ENCODE data around the gene ARHGAP30.

The ARHGAP30 gene

DNA sequence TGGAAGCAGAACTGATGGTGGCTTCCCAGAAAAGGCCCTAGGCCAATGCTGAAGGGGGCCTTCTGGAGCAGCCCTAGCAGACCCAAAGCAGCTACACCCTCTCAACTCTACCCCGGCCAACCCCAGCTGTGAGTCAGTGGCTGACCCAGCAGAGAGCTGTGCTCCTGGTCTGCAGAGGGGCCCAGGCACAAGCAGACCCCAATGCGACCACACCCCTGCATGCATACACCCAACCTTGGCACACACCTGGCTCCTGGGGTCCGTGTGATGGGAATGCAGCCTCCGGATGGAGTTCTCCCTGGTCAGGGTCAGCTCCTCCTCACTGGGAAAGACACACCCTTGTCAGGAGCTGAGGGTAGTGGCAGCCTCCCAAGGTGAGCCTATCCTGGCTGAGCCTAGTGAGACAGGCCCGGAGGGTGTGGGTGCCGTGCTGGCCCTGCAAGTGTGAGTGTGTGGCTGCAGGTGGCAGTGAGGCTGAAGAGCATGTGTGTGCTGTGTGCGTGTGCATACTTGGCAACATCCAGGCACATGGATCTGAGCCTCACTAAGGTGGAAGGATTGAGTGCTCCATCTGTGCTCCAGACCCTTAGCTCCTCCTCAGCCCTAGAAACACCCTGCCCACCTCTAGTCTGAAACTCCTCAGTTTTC is 3.9 kb upstream of the ARHGAP30 start:
- Histone ChIP-seq H2BK12ac (ENCODE audit: low read length) (peak overlapping the region; percentile 73), H3K9me3 (replicated peaks in 1 of 2; ENCODE audit: control insufficient read depth in 2 of 2, insufficient read depth in 1 of 2, low read depth in 1 of 2, low read length in 2 of 2) (peaks cover 0 to 5% of the 10 kb centered on the region in 2 donors), H2AK5ac (ENCODE audit: low read depth, low read length) (peak overlapping the region; percentile 0), H3K4ac (ENCODE audit: low read length) (no peak overlapping the region), H3K23ac (ENCODE audit: low read depth, low read length, poor library complexity) (no peak overlapping the region), H3K4me3 (ENCODE audit: low read length in 2 of 2) (no peak overlapping the region), H3K9ac (ENCODE audit: low read depth, low read length, poor library complexity) (no peak overlapping the region), H3K79me1 (ENCODE audit: low read depth, low read length) (no peaks in the 10 kb centered on the region), H3K27me3 (ENCODE audit: control insufficient read depth in 3 of 3, insufficient read depth in 3 of 3, low read depth in 1 of 3, low read length in 3 of 3) (peaks cover 0 to 12% (median 0%) of the 10 kb centered on the region in 3 experiments), H3K4me2 (ENCODE audit: insufficient read depth, low read length, poor library complexity, severe bottlenecking) (no peak overlapping the region), H3K18ac (ENCODE audit: low read length) (peak overlapping the region; percentile 80), H3K4me1 (ENCODE audit: control insufficient read depth in 2 of 2, insufficient read depth in 1 of 2, low read depth in 1 of 2, low read length in 2 of 2) (peaks cover 4 to 22% of the 10 kb centered on the region in 2 donors), H3K27ac (replicated peaks; ENCODE audit: low read length) (no peak overlapping the region), H3K36me3 (replicated peaks in 1 of 2; ENCODE audit: control insufficient read depth in 2 of 2, insufficient read depth in 2 of 2, low read length in 2 of 2) (no peaks in the 10 kb centered on the region), H2BK5ac (ENCODE audit: low read length) (no peak overlapping the region), H4K8ac (ENCODE audit: low read depth, low read length) (no peak overlapping the region), H4K91ac (ENCODE audit: low read depth, low read length, poor library complexity) (no peak overlapping the region), H3K14ac (ENCODE audit: low read length) (no peak overlapping the region), H2BK120ac (ENCODE audit: low read depth, low read length) (no peak overlapping the region), H2AFZ (ENCODE audit: low read length) (peak overlapping the region; percentile 70), H2BK15ac (ENCODE audit: low read length) (peak overlapping the region; percentile 1)
- WGBS, 2 donors (ENCODE audit: extremely low coverage in 2 of 2, insufficient read length in 2 of 2, insufficient replicate concordance in 1 of 2), result no CpG with 5 or more reads among the region's 7 CpGs
- no peak for DNase-seq (ENCODE audit: low spot score)

DNA sequence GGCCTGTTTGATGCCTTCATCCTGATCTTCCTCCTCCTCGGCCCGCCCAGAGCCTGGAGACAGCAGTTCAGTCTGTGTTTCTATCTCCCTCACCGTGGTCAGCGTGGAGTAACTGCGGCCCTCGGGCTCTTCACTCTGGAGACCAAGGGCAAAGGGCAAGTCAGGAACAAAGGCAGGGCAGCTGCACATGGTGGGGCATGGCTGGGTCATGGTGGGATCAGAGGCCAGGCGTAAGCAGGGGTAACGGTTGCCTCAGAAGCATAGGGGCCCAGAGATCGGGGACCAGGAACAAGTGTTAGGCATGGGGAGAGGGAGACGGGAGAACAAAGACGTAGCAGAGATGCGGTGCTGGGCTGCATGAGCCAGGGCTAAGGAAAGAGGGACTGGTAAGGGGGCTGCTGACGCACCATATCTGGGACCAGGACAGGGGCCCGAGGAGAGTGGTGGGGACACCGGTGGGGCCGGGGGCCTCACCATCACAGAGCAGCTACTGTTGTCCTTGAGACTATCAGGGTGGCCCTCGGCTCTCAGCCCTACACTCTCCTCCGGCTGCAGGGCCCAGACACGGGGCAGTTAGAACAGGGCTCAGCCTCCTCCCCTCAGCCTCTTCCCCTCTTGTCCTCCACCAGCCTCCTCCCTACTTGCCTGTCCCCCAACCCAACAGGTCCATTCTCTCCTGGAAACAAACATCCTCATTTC is 3.2 kb upstream of the ARHGAP30 start:
- no CpG with 5 or more reads among the region's 19 CpGs for WGBS, 2 donors (ENCODE audit: extremely low coverage in 2 of 2, insufficient read length in 2 of 2, insufficient replicate concordance in 1 of 2)
- Histone ChIP-seq H2AFZ (ENCODE audit: low read length) (peak overlapping the region; percentile 70), H2AK5ac (ENCODE audit: low read depth, low read length) (peak overlapping the region; percentile 0), H3K79me1 (ENCODE audit: low read depth, low read length) (no peaks in the 10 kb centered on the region), H3K14ac (ENCODE audit: low read length) (peak overlapping the region; percentile 38), H2BK12ac (ENCODE audit: low read length) (peak overlapping the region; percentile 16), H3K18ac (ENCODE audit: low read length) (peak overlapping the region; percentile 59), H3K9me3 (replicated peaks in 1 of 2; ENCODE audit: control insufficient read depth in 2 of 2, insufficient read depth in 1 of 2, low read depth in 1 of 2, low read length in 2 of 2) (peaks cover 0 to 5% of the 10 kb centered on the region in 2 donors), H3K23ac (ENCODE audit: low read depth, low read length, poor library complexity) (peak overlapping the region; percentile 43), H2BK5ac (ENCODE audit: low read length) (peak overlapping the region; percentile 19), H3K27me3 (ENCODE audit: control insufficient read depth in 3 of 3, insufficient read depth in 3 of 3, low read depth in 1 of 3, low read length in 3 of 3) (peaks cover 0 to 18% (median 0%) of the 10 kb centered on the region in 3 experiments), H4K8ac (ENCODE audit: low read depth, low read length) (peak overlapping the region; percentile 82), H3K4me2 (ENCODE audit: insufficient read depth, low read length, poor library complexity, severe bottlenecking) (no peak overlapping the region), H3K4ac (ENCODE audit: low read length) (peak overlapping the region; percentile 60), H4K91ac (ENCODE audit: low read depth, low read length, poor library complexity) (no peak overlapping the region), H3K36me3 (replicated peaks in 1 of 2; ENCODE audit: control insufficient read depth in 2 of 2, insufficient read depth in 2 of 2, low read length in 2 of 2) (no peaks in the 10 kb centered on the region), H3K27ac (replicated peaks; ENCODE audit: low read length) (no peak overlapping the region), H2BK15ac (ENCODE audit: low read length) (peak overlapping the region; percentile 4), H3K4me3 (ENCODE audit: low read length in 2 of 2) (no peak overlapping the region), H3K4me1 (ENCODE audit: control insufficient read depth in 2 of 2, insufficient read depth in 1 of 2, low read depth in 1 of 2, low read length in 2 of 2) (peaks cover 4 to 22% of the 10 kb centered on the region in 2 donors), H2BK120ac (ENCODE audit: low read depth, low read length) (no peak overlapping the region), H3K9ac (ENCODE audit: low read depth, low read length, poor library complexity) (no peak overlapping the region)
- no peak for DNase-seq (ENCODE audit: low spot score)

DNA sequence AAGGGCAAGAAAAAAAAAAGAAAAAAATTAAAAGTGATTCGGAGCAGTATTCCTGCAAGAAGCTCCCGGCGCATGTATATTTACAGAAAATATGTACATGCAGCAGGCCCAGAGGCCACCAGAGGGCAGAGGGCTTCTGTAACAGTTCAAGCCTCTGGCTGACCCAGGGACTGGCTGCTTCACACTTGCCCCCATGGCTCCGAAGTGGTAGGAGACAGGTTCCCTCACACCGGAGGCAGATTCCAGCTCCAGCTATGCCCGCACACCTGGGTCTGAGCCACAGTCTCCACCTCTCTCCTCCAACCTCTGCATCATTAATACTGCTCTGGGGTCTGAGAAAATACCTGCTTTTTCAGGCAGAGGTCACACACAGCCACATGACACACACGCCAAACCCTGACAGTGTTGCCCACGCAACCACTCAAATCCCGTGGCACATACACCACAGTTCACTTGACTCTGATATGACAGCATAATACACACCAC is 2.2 kb upstream of the ARHGAP30 start:
- Histone ChIP-seq H3K27me3 (ENCODE audit: control insufficient read depth in 3 of 3, insufficient read depth in 3 of 3, low read depth in 1 of 3, low read length in 3 of 3) (peaks cover 0 to 20% (median 0%) of the 10 kb centered on the region in 3 experiments), H3K23ac (ENCODE audit: low read depth, low read length, poor library complexity) (no peak overlapping the region), H3K9me3 (replicated peaks in 1 of 2; ENCODE audit: control insufficient read depth in 2 of 2, insufficient read depth in 1 of 2, low read depth in 1 of 2, low read length in 2 of 2) (peaks cover 0 to 5% of the 10 kb centered on the region in 2 donors), H3K4me2 (ENCODE audit: insufficient read depth, low read length, poor library complexity, severe bottlenecking) (no peak overlapping the region), H3K14ac (ENCODE audit: low read length) (no peak overlapping the region), H2BK120ac (ENCODE audit: low read depth, low read length) (no peak overlapping the region), H3K36me3 (replicated peaks in 1 of 2; ENCODE audit: control insufficient read depth in 2 of 2, insufficient read depth in 2 of 2, low read length in 2 of 2) (no peaks in the 10 kb centered on the region), H3K4me3 (ENCODE audit: low read length in 2 of 2) (peak overlapping the region in 1 of 2 donors; percentile 31), H3K27ac (replicated peaks; ENCODE audit: low read length) (no peak overlapping the region), H3K18ac (ENCODE audit: low read length) (no peak overlapping the region), H2BK15ac (ENCODE audit: low read length) (no peak overlapping the region), H3K79me1 (ENCODE audit: low read depth, low read length) (no peaks in the 10 kb centered on the region), H3K9ac (ENCODE audit: low read depth, low read length, poor library complexity) (no peak overlapping the region), H2AK5ac (ENCODE audit: low read depth, low read length) (no peak overlapping the region), H2BK12ac (ENCODE audit: low read length) (no peak overlapping the region), H4K91ac (ENCODE audit: low read depth, low read length, poor library complexity) (no peak overlapping the region), H3K4ac (ENCODE audit: low read length) (no peak overlapping the region), H3K4me1 (ENCODE audit: control insufficient read depth in 2 of 2, insufficient read depth in 1 of 2, low read depth in 1 of 2, low read length in 2 of 2) (peaks cover 4 to 18% of the 10 kb centered on the region in 2 donors), H2BK5ac (ENCODE audit: low read length) (no peak overlapping the region), H2AFZ (ENCODE audit: low read length) (peak overlapping the region; percentile 18), H4K8ac (ENCODE audit: low read depth, low read length) (no peak overlapping the region)
- DNase-seq (ENCODE audit: low spot score), result no peak
- WGBS, 2 donors (ENCODE audit: extremely low coverage in 2 of 2, insufficient read length in 2 of 2, insufficient replicate concordance in 1 of 2), result no CpG with 5 or more reads among the region's 9 CpGs

DNA sequence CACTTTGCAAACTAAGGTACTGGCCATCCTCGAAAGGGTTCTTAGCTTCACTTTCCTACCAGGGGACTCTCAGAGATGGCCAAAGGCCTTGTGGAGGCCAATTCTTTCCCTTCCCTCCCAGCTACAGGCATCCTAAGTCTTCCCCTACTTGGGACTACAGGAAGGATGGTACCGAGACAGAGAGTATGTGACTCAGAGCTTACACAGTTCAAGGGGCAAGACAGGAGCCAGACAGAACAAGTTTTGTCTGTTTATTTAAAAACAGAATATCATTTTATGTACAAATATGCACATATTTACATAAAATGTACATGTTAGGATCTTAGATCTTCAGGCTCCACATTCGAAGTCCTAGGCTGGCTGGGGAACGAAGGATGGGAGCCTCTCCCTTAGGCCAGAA is 1.1 kb upstream of the ARHGAP30 start:
- H3K9me3 ChIP-seq (replicated peaks in 1 of 2; ENCODE audit: control insufficient read depth in 2 of 2, insufficient read depth in 1 of 2, low read depth in 1 of 2, low read length in 2 of 2), result peaks cover 0 to 5% of the 10 kb centered on the region in 2 donors
- DNase-seq (ENCODE audit: low spot score), result no peak
- no peak overlapping the region for H3K23ac ChIP-seq (ENCODE audit: low read depth, low read length, poor library complexity)
- H2BK5ac ChIP-seq (ENCODE audit: low read length), result no peak overlapping the region
- H3K18ac ChIP-seq (ENCODE audit: low read length), result no peak overlapping the region
- H2BK12ac ChIP-seq (ENCODE audit: low read length), result no peak overlapping the region
- H3K4me2 ChIP-seq (ENCODE audit: insufficient read depth, low read length, poor library complexity, severe bottlenecking), result no peak overlapping the region
- no peak overlapping the region for H2AK5ac ChIP-seq (ENCODE audit: low read depth, low read length)
- H3K36me3 ChIP-seq (replicated peaks in 1 of 2; ENCODE audit: control insufficient read depth in 2 of 2, insufficient read depth in 2 of 2, low read length in 2 of 2), result no peaks in the 10 kb centered on the region
- H3K27ac ChIP-seq (replicated peaks; ENCODE audit: low read length), result no peak overlapping the region
- H3K27me3 ChIP-seq (ENCODE audit: control insufficient read depth in 3 of 3, insufficient read depth in 3 of 3, low read depth in 1 of 3, low read length in 3 of 3), result peaks cover 0 to 20% (median 0%) of the 10 kb centered on the region in 3 experiments
- WGBS, 2 donors (ENCODE audit: extremely low coverage in 2 of 2, insufficient read length in 2 of 2, insufficient replicate concordance in 1 of 2), result no CpG with 5 or more reads among the region's 4 CpGs
- no peak overlapping the region for H2BK15ac ChIP-seq (ENCODE audit: low read length)
- no peak overlapping the region for H3K4ac ChIP-seq (ENCODE audit: low read length)
- no peak overlapping the region for H2AFZ ChIP-seq (ENCODE audit: low read length)
- no peak overlapping the region for H2BK120ac ChIP-seq (ENCODE audit: low read depth, low read length)
- H4K91ac ChIP-seq (ENCODE audit: low read depth, low read length, poor library complexity), result no peak overlapping the region
- H4K8ac ChIP-seq (ENCODE audit: low read depth, low read length), result no peak overlapping the region
- H3K4me3 ChIP-seq (ENCODE audit: low read length in 2 of 2), result no peak overlapping the region
- no peak overlapping the region for H3K14ac ChIP-seq (ENCODE audit: low read length)
- H3K9ac ChIP-seq (ENCODE audit: low read depth, low read length, poor library complexity), result no peak overlapping the region
- peaks cover 4 to 18% of the 10 kb centered on the region in 2 donors for H3K4me1 ChIP-seq (ENCODE audit: control insufficient read depth in 2 of 2, insufficient read depth in 1 of 2, low read depth in 1 of 2, low read length in 2 of 2)
- no peaks in the 10 kb centered on the region for H3K79me1 ChIP-seq (ENCODE audit: low read depth, low read length)
